A549 (cell line): ENCODE results near the gene TMEM190. TPM values are rescaled to one million over a fixed set of nuclear protein-coding genes. Genes with fewer than 3 reads are reported as not detected.

Experiments used
- ATAC-seq, 2 experiments: fragments of 200-7000 bp in 1 of 2; fragments of >200 bp in 1 of 2; cut with Nextera tagmentation in 1 of 2; cut with Tn5 transposase in 1 of 2; 3 replicates each; pipeline versions ENCODE4 v1.8.0 to v1.9.1; 2018 to 2020; ENCODE audit warnings: mild to moderate bottlenecking in 1 of 2, moderate library complexity in 1 of 2
- CTCF ChIA-PET: fragments of 300-600 bp; sonication (Branson Sonifier 250); formaldehyde crosslinking; extraction: SDS; loops from one replicate; lab custom pipeline; 2021; ENCODE audit warnings: antibody characterized with exemption, inconsistent platforms; lab: Yijun Ruan, JAX
- POLR2A ChIA-PET: fragments of 350-600 bp; formaldehyde crosslinking; extraction: SDS; loops from one replicate; lab custom pipeline; 2021; ENCODE audit warnings: antibody characterized with exemption, inconsistent platforms; lab: Yijun Ruan, JAX
- DNase-seq, 2 experiments: peaks; one replicate each; pipeline versions ENCODE4 v3.0.0 to v3.0.0-alpha.2; 2011 to 2016; ENCODE audit warnings: low read depth in 1 of 2, low spot score in 1 of 2
- FAIRE-seq: peaks from 2 replicates; lab custom pipeline; 2011; peaks lifted over from hg19 to GRCh38; lab: Jason Lieb, UNC
- H3K27ac ChIP-seq, 2 experiments: fragments of >200 bp; sonication (Bioruptor Twin); formaldehyde crosslinking; 3 replicates each; pipeline ENCODE4 v1.5.1; 2016 to 2017
- H3K4me1 ChIP-seq: fragments of >200 bp; sonication (Bioruptor Twin); formaldehyde crosslinking; 3 replicates; pipeline ENCODE4 v1.6.1; 2016
- H3K4me2 ChIP-seq: fragments of >200 bp; sonication (Bioruptor Twin); formaldehyde crosslinking; 3 replicates; pipeline ENCODE4 v1.6.1; 2016
- H3K4me3 ChIP-seq: fragments of >200 bp; sonication (Bioruptor Twin); formaldehyde crosslinking; 3 replicates; pipeline ENCODE4 v1.5.1; 2016
- H3K9me3 ChIP-seq: fragments of >200 bp; sonication (Bioruptor Twin); formaldehyde crosslinking; 3 replicates; pipeline ENCODE4 v1.6.1; 2016
- ATOH8 ChIP-seq: fragments of 250-450 bp; sonication (Bioruptor Pico); IDR thresholded peaks from 2 replicates; pipeline ENCODE4 v1.5.0; 2020; ENCODE audit warnings: low read depth, mild to moderate bottlenecking, moderate library complexity
- BHLHE40 ChIP-seq: IDR thresholded peaks from 2 replicates; pipeline ENCODE4 v1.6.1; 2012; ENCODE audit warnings: low read depth, low read length, inconsistent platforms
- CBX2 ChIP-seq: fragments of 200-600 bp; sonication (generic); IDR thresholded peaks from 2 replicates; pipeline ENCODE4 v1.6.1; 2016; ENCODE audit warnings: low read depth, mild to moderate bottlenecking, borderline replicate concordance
- CBX8 ChIP-seq: fragments of 200-600 bp; sonication (generic); IDR thresholded peaks from 2 replicates; pipeline ENCODE4 v1.6.1; 2016
- CEBPB ChIP-seq, 2 experiments: fragments of >200 bp in 1 of 2; sonication (Bioruptor Twin) in 1 of 2; formaldehyde crosslinking in 1 of 2; IDR thresholded peaks; 2 replicates each; pipeline ENCODE4 v1.6.1; 2012 to 2016
- CTCF ChIP-seq: fragments of >200 bp; sonication (Bioruptor Twin); formaldehyde crosslinking; IDR thresholded peaks from 3 replicates; pipeline ENCODE4 v1.5.1; 2016
- EP300 ChIP-seq, 2 experiments: fragments of >200 bp; sonication (Bioruptor Twin); formaldehyde crosslinking; IDR thresholded peaks; 2 replicates in 1 of 2; 3 replicates in 1 of 2; pipeline ENCODE4 v1.6.1; 2016 to 2017
- ESRRA ChIP-seq: fragments of 150-350 bp; IDR thresholded peaks from 2 replicates; pipeline ENCODE4 v1.6.1; 2014; ENCODE audit warnings: mild to moderate bottlenecking, low read length, borderline replicate concordance
- FOSB ChIP-seq: fragments of 250-450 bp; sonication (Bioruptor Pico); IDR thresholded peaks from 2 replicates; pipeline ENCODE4 v1.5.0; 2020; ENCODE audit warnings: mild to moderate bottlenecking, moderate library complexity
- HOXA7 ChIP-seq: fragments of 250-450 bp; sonication (Bioruptor Pico); IDR thresholded peaks from 2 replicates; pipeline ENCODE4 v1.5.0; 2020; ENCODE audit warnings: mild to moderate bottlenecking, moderate library complexity
- HOXB13 ChIP-seq: fragments of 250-450 bp; sonication (Bioruptor Pico); IDR thresholded peaks from 2 replicates; pipeline ENCODE4 v1.5.0; 2020; ENCODE audit warnings: low read depth, mild to moderate bottlenecking, moderate library complexity
- HOXB5 ChIP-seq: fragments of 250-450 bp; sonication (Bioruptor Pico); IDR thresholded peaks from 2 replicates; pipeline ENCODE4 v1.5.0; 2020; ENCODE audit warnings: mild to moderate bottlenecking, moderate library complexity
- JUN ChIP-seq, 2 experiments: fragments of >200 bp; sonication (Bioruptor Twin); formaldehyde crosslinking; IDR thresholded peaks; 2 replicates in 1 of 2; 3 replicates in 1 of 2; pipeline ENCODE4 v1.6.1; 2016 to 2017
- KDM5A ChIP-seq: fragments of 200-600 bp; sonication (generic); IDR thresholded peaks from 2 replicates; pipeline ENCODE4 v1.6.1; 2016; ENCODE audit warnings: antibody characterized with exemption, mild to moderate bottlenecking
- MAFK ChIP-seq: fragments of 450-650 bp; IDR thresholded peaks from 2 replicates; pipeline ENCODE4 v1.6.1; 2014; ENCODE audit not compliant: partially characterized antibody
- MAZ ChIP-seq: fragments of 150-350 bp; IDR thresholded peaks from 2 replicates; pipeline ENCODE4 v1.6.1; 2014; ENCODE audit warnings: antibody characterized with exemption, low read depth, low read length, borderline replicate concordance
- MYC ChIP-seq: IDR thresholded peaks from 2 replicates; pipeline ENCODE4 v1.6.1; 2012; ENCODE audit warnings: mild to moderate bottlenecking, inconsistent platforms, low read length, improper control_type of control experiment, borderline replicate concordance
- NPAS2 ChIP-seq: fragments of 250-450 bp; sonication (Bioruptor Pico); IDR thresholded peaks from 2 replicates; pipeline ENCODE4 v1.8.0; 2022; ENCODE audit warnings: mild to moderate bottlenecking, moderate library complexity, borderline replicate concordance
- NR3C1 ChIP-seq: fragments of >200 bp; sonication (Bioruptor Twin); formaldehyde crosslinking; IDR thresholded peaks from 3 replicates; pipeline ENCODE4 v1.6.1; 2017
- PHF8 ChIP-seq: fragments of 200-600 bp; sonication (generic); IDR thresholded peaks from 2 replicates; pipeline ENCODE4 v1.6.1; 2016; ENCODE audit warnings: low read depth, mild to moderate bottlenecking, antibody characterized with exemption, moderate library complexity, borderline replicate concordance
- RAD21 ChIP-seq, 2 experiments: fragments of >200 bp in 1 of 2; sonication (Bioruptor Twin) in 1 of 2; formaldehyde crosslinking in 1 of 2; IDR thresholded peaks in 1 of 2; conservative IDR thresholded peaks in 1 of 2; 2 replicates in 1 of 2; 3 replicates in 1 of 2; pipeline ENCODE4 v1.6.1; 2012 to 2018; ENCODE audit warnings: inconsistent platforms in 1 of 2
- RARB ChIP-seq: fragments of 250-450 bp; sonication (Bioruptor Pico); IDR thresholded peaks from 2 replicates; pipeline ENCODE4 v1.8.0; 2021; ENCODE audit warnings: mild to moderate bottlenecking, moderate library complexity
- RCOR1 ChIP-seq: fragments of 150-350 bp; IDR thresholded peaks from 2 replicates; pipeline ENCODE4 v1.6.1; 2014; ENCODE audit warnings: antibody characterized with exemption, low read length, low read depth
- RFX5 ChIP-seq: fragments of 450-650 bp; IDR thresholded peaks from 2 replicates; pipeline ENCODE4 v1.7.1; 2014; ENCODE audit warnings: antibody characterized with exemption, mild to moderate bottlenecking, moderate library complexity
- RNF2 ChIP-seq: fragments of 200-600 bp; sonication (generic); IDR thresholded peaks from 2 replicates; pipeline ENCODE4 v1.6.1; 2016; ENCODE audit warnings: low read depth, mild to moderate bottlenecking, antibody characterized with exemption, moderate library complexity, borderline replicate concordance
- SREBF2 ChIP-seq: fragments of 450-650 bp; IDR thresholded peaks from 2 replicates; pipeline ENCODE4 v1.6.1; 2014; ENCODE audit warnings: mild to moderate bottlenecking, moderate library complexity
- ZC3H11A ChIP-seq: fragments of 450-650 bp; IDR thresholded peaks from 2 replicates; pipeline ENCODE4 v1.6.1; 2014; ENCODE audit warnings: antibody characterized with exemption, mild to moderate bottlenecking
- ZFP36 ChIP-seq: fragments of 450-650 bp; IDR thresholded peaks from 2 replicates; pipeline ENCODE4 v1.6.1; 2014; ENCODE audit warnings: borderline replicate concordance; ENCODE audit not compliant: partially characterized antibody
- WGBS: methylation state at CpG from one replicate; pipeline ENCODE4 v1.1.6; 2017; ENCODE audit errors: missing lambda C conversion rate; 5-methylcytosine and 5-hydroxymethylcytosine counted together
- polyA plus RNA-seq, 4 experiments: library from polyadenylated mRNA; depleted of rRNA in 3 of 4; stranded (reverse); fragments of >200 nt; fragmentation: RNase III in 1 of 4; extraction: RNeasy Plus Mini Kit Qiagen cat#74134 plus additional on column Dnase treatment in 1 of 4; gene quantifications; 2 replicates in 3 of 4; 3 replicates in 1 of 4; pipeline ENCODE4 v1.2.3, GENCODE V29; 2011 to 2017
- TF ChIP-seq, protein P1 (sequence below): fragments of >200 bp; sonication (Bioruptor Twin); formaldehyde crosslinking; IDR thresholded peaks from 2 replicates; pipeline ENCODE4 v1.6.1; 2016
- TF ChIP-seq, protein P2 (sequence below): IDR thresholded peaks from 2 replicates; pipeline ENCODE4 v1.6.1; 2012
- TF ChIP-seq, protein P3 (sequence below): fragments of 150-350 bp; IDR thresholded peaks from 2 replicates; pipeline ENCODE4 v1.6.1; 2014; ENCODE audit warnings: low read depth, mild to moderate bottlenecking, low read length

TMEM190 gene
- polyA plus RNA-seq, 2 of the 4 experiments (the other 2 are of a cell fraction) = 0.58 to 1.7 TPM

DNA sequence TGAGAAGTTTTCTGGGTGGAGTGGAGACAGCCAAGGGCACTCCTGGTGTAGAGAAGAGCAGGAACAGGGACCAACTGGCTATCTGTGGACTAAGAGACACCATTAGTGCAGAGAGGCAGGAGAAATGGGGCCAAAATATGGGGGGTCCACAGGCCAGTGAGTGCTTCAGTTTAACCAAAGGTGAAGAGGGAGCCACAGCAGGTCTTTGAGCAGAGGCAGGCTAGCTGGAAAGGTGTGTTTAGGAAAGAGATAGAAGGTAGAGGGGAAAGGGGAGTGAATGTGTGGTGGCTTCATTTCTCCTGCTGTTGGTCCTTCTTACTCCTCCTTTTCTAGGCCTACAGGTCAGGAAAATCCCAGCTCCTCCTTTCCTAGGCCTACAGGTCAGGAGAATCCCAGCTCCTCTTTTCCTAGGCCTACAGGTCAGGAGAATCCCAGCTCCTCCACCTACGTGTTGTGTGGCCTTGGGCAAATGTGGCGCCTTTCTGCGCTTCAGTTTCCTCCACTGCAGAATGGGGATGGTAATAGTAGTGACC, 6.0 kb downstream of the TMEM190 start:
- Histone ChIP-seq H3K9me3 (peaks cover 6% of the 10 kb centered on the region; the same call in 2 of the 3 replicates), H3K4me2 (peak overlapping the region; percentile 92), H3K4me1 (peaks cover 40% of the 10 kb centered on the region)
- 97% methylated on average over 3 of the region's 3 CpGs for WGBS
- POLR2A ChIA-PET = interaction anchor here (0.6 to 0.8 kb wide), 2 partner anchors 9 to 920 kb away, joined by 3 to 7 read pairs; no protein-coding TSS in a partner anchor
- CTCF ChIA-PET = interaction anchor here (0.6 to 3.2 kb wide), 32 partner anchors 9 to 249 kb away, joined by 3 to 62 read pairs (median 7); partner anchors contain the start of genes DNAAF3, GARIN5B, HSPBP1 and IL11
- no peak for FAIRE-seq
- no peak for ATAC-seq
- TF ChIP-seq ZFP36 = peak; percentile 34
- TF ChIP-seq CEBPB (IDR thresholded peaks at IDR 0.05) = no peak
- TF ChIP-seq, all 56 proteins: peak for 1
- no peak for DNase-seq
- H3K4me3 ChIP-seq = no peak overlapping the region
- peak overlapping the region; percentile 89 to 99; a peak in 5 of 6 replicates for H3K27ac ChIP-seq

GRCh38 chr19:55383279-55384130, 6.9 kb downstream of the TMEM190 start:
- no peak for FAIRE-seq
- CTCF ChIA-PET = interaction anchor here (0.6 to 3.2 kb wide), 54 partner anchors 8 to 248 kb away, joined by 3 to 62 read pairs (median 6); partner anchors contain the start of genes DNAAF3, GARIN5B, HSPBP1 and IL11
- peak; percentile 12 to 59 for ATAC-seq
- Histone ChIP-seq H3K4me1 (peaks cover 40% of the 10 kb centered on the region), H3K27ac (peak overlapping the region; percentile 89 to 99), H3K4me3 (peak overlapping the region; percentile 89), H3K9me3 (peaks cover 6% of the 10 kb centered on the region; the same call in 2 of the 3 replicates), H3K4me2 (peak overlapping the region; percentile 92)
- POLR2A ChIA-PET = interaction anchor here (0.6 to 4.5 kb wide), 23 partner anchors 8 to 242 kb away, joined by 3 to 47 read pairs (median 4); partner anchors contain the start of genes BRSK1, HSPBP1, IL11 and KMT5C
- WGBS = 38% methylated on average over 14 of the region's 88 CpGs
- peak; percentile 72 to 82 for DNase-seq
- no peak for TF ChIP-seq CBX8
- TF ChIP-seq ZC3H11A = no peak
- peak; percentile 58 to 78; a peak in 2 of 5 replicates for TF ChIP-seq JUN (IDR thresholded peaks at IDR 0.05)
- TF ChIP-seq PHF8 = no peak
- TF ChIP-seq NR3C1 = no peak
- TF ChIP-seq KDM5A = no peak
- no peak for TF ChIP-seq RARB
- no peak for TF ChIP-seq RCOR1
- peak; percentile 64 for TF ChIP-seq CTCF
- no peak for TF ChIP-seq FOSB (CRISPR knock-in tag)
- no peak for TF ChIP-seq SREBF2
- 0 out of 2 replicates have a peak, but pooled peaks have one; percentile 37 for TF ChIP-seq HOXA7 (CRISPR knock-in tag)
- TF ChIP-seq CBX2 = no peak
- no peak for TF ChIP-seq RNF2
- TF ChIP-seq NPAS2 (CRISPR knock-in tag) = no peak
- no peak for TF ChIP-seq BHLHE40
- no peak for TF ChIP-seq ATOH8 (CRISPR knock-in tag)
- no peak for TF ChIP-seq RFX5
- no peak for TF ChIP-seq ESRRA
- TF ChIP-seq EP300 (IDR thresholded peaks at IDR 0.05) = no peak
- TF ChIP-seq, protein P1, sequence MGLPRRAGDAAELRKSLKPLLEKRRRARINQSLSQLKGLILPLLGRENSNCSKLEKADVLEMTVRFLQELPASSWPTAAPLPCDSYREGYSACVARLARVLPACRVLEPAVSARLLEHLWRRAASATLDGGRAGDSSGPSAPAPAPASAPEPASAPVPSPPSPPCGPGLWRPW = no peak
- TF ChIP-seq HOXB5 (CRISPR knock-in tag) = no peak
- TF ChIP-seq MAZ = no peak
- TF ChIP-seq, protein P2, sequence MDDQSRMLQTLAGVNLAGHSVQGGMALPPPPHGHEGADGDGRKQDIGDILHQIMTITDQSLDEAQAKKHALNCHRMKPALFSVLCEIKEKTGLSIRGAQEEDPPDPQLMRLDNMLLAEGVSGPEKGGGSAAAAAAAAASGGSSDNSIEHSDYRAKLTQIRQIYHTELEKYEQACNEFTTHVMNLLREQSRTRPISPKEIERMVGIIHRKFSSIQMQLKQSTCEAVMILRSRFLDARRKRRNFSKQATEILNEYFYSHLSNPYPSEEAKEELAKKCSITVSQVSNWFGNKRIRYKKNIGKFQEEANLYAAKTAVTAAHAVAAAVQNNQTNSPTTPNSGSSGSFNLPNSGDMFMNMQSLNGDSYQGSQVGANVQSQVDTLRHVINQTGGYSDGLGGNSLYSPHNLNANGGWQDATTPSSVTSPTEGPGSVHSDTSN = no peak
- TF ChIP-seq, protein P3, sequence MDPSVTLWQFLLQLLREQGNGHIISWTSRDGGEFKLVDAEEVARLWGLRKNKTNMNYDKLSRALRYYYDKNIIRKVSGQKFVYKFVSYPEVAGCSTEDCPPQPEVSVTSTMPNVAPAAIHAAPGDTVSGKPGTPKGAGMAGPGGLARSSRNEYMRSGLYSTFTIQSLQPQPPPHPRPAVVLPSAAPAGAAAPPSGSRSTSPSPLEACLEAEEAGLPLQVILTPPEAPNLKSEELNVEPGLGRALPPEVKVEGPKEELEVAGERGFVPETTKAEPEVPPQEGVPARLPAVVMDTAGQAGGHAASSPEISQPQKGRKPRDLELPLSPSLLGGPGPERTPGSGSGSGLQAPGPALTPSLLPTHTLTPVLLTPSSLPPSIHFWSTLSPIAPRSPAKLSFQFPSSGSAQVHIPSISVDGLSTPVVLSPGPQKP = no peak
- TF ChIP-seq MYC = no peak
- no peak for TF ChIP-seq HOXB13 (CRISPR knock-in tag)
- TF ChIP-seq MAFK = no peak
- TF ChIP-seq RAD21 (conservative IDR thresholded peaks at IDR 0.05 in 1 of 2, IDR thresholded peaks at IDR 0.05 in 1 of 2) = peak; percentile 10 to 46; a peak in 3 of 5 replicates
